ENCODE data around the gene CRYGS.

- TF ChIP-seq CTCF (IDR thresholded peaks at IDR 0.05) (no peak), EZH2 (IDR thresholded peaks at IDR 0.05; ENCODE audit: borderline replicate concordance, insufficient read depth, low read depth, low read length, poor library complexity, severe bottlenecking) (no peak)
Observed at GRCh38 chr3:186523022-186523421, 21.2 kb downstream of the CRYGS start.
